WTC11 (cell line): ENCODE results near the gene MAGEC3. TPM values are rescaled to one million over a fixed set of nuclear protein-coding genes. Genes with fewer than 3 reads are reported as not detected.

ENCODE experiments used
- ATAC-seq: fragments of 200-7000 bp; cut with Tn5 transposase; 2 replicates; pipeline ENCODE4 v1.10.0; 2021; ENCODE audit warnings: mild to moderate bottlenecking, moderate library complexity
- CTCF ChIA-PET: fragments of 300-600 bp; sonication (Branson Sonifier 250); formaldehyde crosslinking; loops from one replicate; lab custom pipeline; 2021; ENCODE audit warnings: antibody characterized with exemption; lab: Charles Lee
- POLR2A ChIA-PET: fragments of 350-600 bp; sonication (Branson Sonifier 250); formaldehyde crosslinking; loops from one replicate; lab custom pipeline; 2021; ENCODE audit warnings: antibody characterized with exemption; lab: Charles Lee
- DNase-seq: peaks from one replicate; pipeline ENCODE4 v3.0.0; 2021; ENCODE audit warnings: low spot score
- H3K27ac Mint-ChIP-seq: 2 replicates; pipeline ENCODE4 v1.8.0; 2021; ENCODE audit warnings: mixed read lengths
- H3K27me3 Mint-ChIP-seq: 2 replicates; pipeline ENCODE4 v1.8.0; 2021; ENCODE audit warnings: low read depth, mild to moderate bottlenecking, moderate library complexity, mixed read lengths
- H3K36me3 Mint-ChIP-seq: 2 replicates; pipeline ENCODE4 v1.8.0; 2021; ENCODE audit warnings: mixed read lengths
- H3K4me1 Mint-ChIP-seq: 2 replicates; pipeline ENCODE4 v1.8.0; 2022; ENCODE audit warnings: mixed read lengths
- H3K4me3 Mint-ChIP-seq: 2 replicates; pipeline ENCODE4 v1.8.0; 2021; ENCODE audit warnings: mild to moderate bottlenecking, moderate library complexity, mixed read lengths
- H3K9me3 Mint-ChIP-seq: 2 replicates; pipeline ENCODE4 v1.8.0; 2021; ENCODE audit warnings: mixed read lengths
- CTCF ChIP-seq: fragments of 200-600 bp; IDR thresholded peaks from 2 replicates; pipeline ENCODE4 v1.8.0; 2022; ENCODE audit warnings: antibody characterized with exemption
- EMX1 ChIP-seq: fragments of 250-450 bp; sonication (Bioruptor Pico); IDR thresholded peaks from 2 replicates; pipeline ENCODE4 v1.8.0; 2021; ENCODE audit warnings: mild to moderate bottlenecking
- ESRRA ChIP-seq: sonication (generic); formaldehyde crosslinking; IDR thresholded peaks from 2 replicates; pipeline ENCODE4 v1.8.1; 2022; ENCODE audit warnings: mild to moderate bottlenecking, missing genetic modification reagents, borderline replicate concordance
- FOXK1 ChIP-seq: sonication (generic); formaldehyde crosslinking; IDR thresholded peaks from 2 replicates; pipeline ENCODE4 v1.8.0; 2022; ENCODE audit warnings: mild to moderate bottlenecking, moderate library complexity, missing genetic modification reagents
- GRHL2 ChIP-seq: fragments of 250-450 bp; sonication (Bioruptor Pico); IDR thresholded peaks from 2 replicates; pipeline ENCODE4 v1.8.0; 2022; ENCODE audit warnings: mild to moderate bottlenecking, moderate library complexity; ENCODE audit not compliant: insufficient replicate concordance, severe bottlenecking
- GTF2I ChIP-seq: fragments of 250-450 bp; sonication (Bioruptor Pico); conservative IDR thresholded peaks from 2 replicates; pipeline ENCODE4 v1.4.0; 2021; ENCODE audit warnings: mild to moderate bottlenecking
- HMGXB4 ChIP-seq: sonication (generic); formaldehyde crosslinking; IDR thresholded peaks from 2 replicates; pipeline ENCODE4 v1.8.1; 2023; ENCODE audit warnings: mild to moderate bottlenecking, moderate library complexity, missing genetic modification reagents
- IRF1 ChIP-seq: sonication (generic); formaldehyde crosslinking; IDR thresholded peaks from 2 replicates; pipeline ENCODE4 v1.8.0; 2023; ENCODE audit warnings: missing genetic modification reagents
- KAT7 ChIP-seq: sonication (generic); formaldehyde crosslinking; IDR thresholded peaks from 2 replicates; pipeline ENCODE4 v1.8.1; 2023; ENCODE audit warnings: missing genetic modification reagents, mild to moderate bottlenecking, borderline replicate concordance
- MAX ChIP-seq: sonication (generic); formaldehyde crosslinking; IDR thresholded peaks from 2 replicates; pipeline ENCODE4 v1.8.0; 2022; ENCODE audit warnings: mild to moderate bottlenecking, missing genetic modification reagents
- MXD4 ChIP-seq: fragments of 250-450 bp; sonication (Bioruptor Pico); IDR thresholded peaks from 2 replicates; pipeline ENCODE4 v1.8.0; 2021; ENCODE audit warnings: mild to moderate bottlenecking, moderate library complexity, borderline replicate concordance
- NFATC4 ChIP-seq: fragments of 250-450 bp; sonication (Bioruptor Pico); IDR thresholded peaks from 2 replicates; pipeline ENCODE4 v1.9.0; 2021; ENCODE audit warnings: mild to moderate bottlenecking
- NFE2L1 ChIP-seq: sonication (generic); formaldehyde crosslinking; IDR thresholded peaks from 2 replicates; pipeline ENCODE4 v1.8.1; 2023; ENCODE audit warnings: missing genetic modification reagents
- NR1H2 ChIP-seq: sonication (generic); formaldehyde crosslinking; IDR thresholded peaks from 2 replicates; pipeline ENCODE4 v1.9.0; 2021; ENCODE audit warnings: mild to moderate bottlenecking, moderate library complexity, missing genetic modification reagents
- NR3C1 ChIP-seq: sonication (generic); formaldehyde crosslinking; conservative IDR thresholded peaks from 2 replicates; pipeline ENCODE4 v1.8.1; 2023; ENCODE audit warnings: low read depth, mild to moderate bottlenecking, missing genetic modification reagents
- OVOL2 ChIP-seq: fragments of 250-450 bp; sonication (Bioruptor Pico); IDR thresholded peaks from 2 replicates; pipeline ENCODE4 v1.9.0; 2021; ENCODE audit warnings: mild to moderate bottlenecking, borderline replicate concordance
- PRRX2 ChIP-seq: fragments of 250-450 bp; sonication (Bioruptor Pico); IDR thresholded peaks from 2 replicates; pipeline ENCODE4 v1.8.0; 2021; ENCODE audit warnings: mild to moderate bottlenecking
- RELA ChIP-seq: sonication (generic); formaldehyde crosslinking; IDR thresholded peaks from 2 replicates; pipeline ENCODE4 v1.8.1; 2022; ENCODE audit warnings: missing genetic modification reagents, mild to moderate bottlenecking, borderline replicate concordance
- RORB ChIP-seq: fragments of 250-450 bp; sonication (Bioruptor Pico); IDR thresholded peaks from 2 replicates; pipeline ENCODE4 v1.9.0; 2021; ENCODE audit warnings: mild to moderate bottlenecking
- SOX15 ChIP-seq: fragments of 250-450 bp; sonication (Bioruptor Pico); IDR thresholded peaks from 2 replicates; pipeline ENCODE4 v1.9.0; 2021; ENCODE audit warnings: mild to moderate bottlenecking
- TEAD1 ChIP-seq: sonication (generic); formaldehyde crosslinking; IDR thresholded peaks from 2 replicates; pipeline ENCODE4 v1.8.0; 2022; ENCODE audit warnings: mild to moderate bottlenecking, missing genetic modification reagents
- TP53 ChIP-seq: sonication (generic); formaldehyde crosslinking; IDR thresholded peaks from 2 replicates; pipeline ENCODE4 v1.8.1; 2023; ENCODE audit warnings: mild to moderate bottlenecking, missing genetic modification reagents
- ZBTB21 ChIP-seq: sonication (generic); formaldehyde crosslinking; IDR thresholded peaks from 2 replicates; pipeline ENCODE4 v1.8.1; 2023; ENCODE audit warnings: mild to moderate bottlenecking, missing genetic modification reagents, borderline replicate concordance
- ZNF138 ChIP-seq: sonication (generic); formaldehyde crosslinking; conservative IDR thresholded peaks from 2 replicates; pipeline ENCODE4 v1.8.1; 2022; ENCODE audit warnings: mild to moderate bottlenecking, moderate library complexity, missing genetic modification reagents
- ZNF263 ChIP-seq: sonication (generic); formaldehyde crosslinking; IDR thresholded peaks from 2 replicates; pipeline ENCODE4 v1.8.1; 2022; ENCODE audit warnings: low read depth, mild to moderate bottlenecking, moderate library complexity, missing genetic modification reagents
- ZNF317 ChIP-seq: sonication (generic); formaldehyde crosslinking; IDR thresholded peaks from 2 replicates; pipeline ENCODE4 v1.8.1; 2023; ENCODE audit warnings: low read depth, mild to moderate bottlenecking, moderate library complexity, missing genetic modification reagents, borderline replicate concordance
- ZNF532 ChIP-seq: fragments of 250-450 bp; sonication (Bioruptor Pico); IDR thresholded peaks from 2 replicates; pipeline ENCODE4 v1.9.0; 2021; ENCODE audit warnings: mild to moderate bottlenecking, borderline replicate concordance
- ZSCAN18 ChIP-seq: fragments of 250-450 bp; sonication (Bioruptor Pico); IDR thresholded peaks from 2 replicates; pipeline ENCODE4 v2.1.2; 2022; ENCODE audit warnings: mild to moderate bottlenecking, moderate library complexity
- total RNA-seq: library from RNA; stranded (reverse); gene quantifications from 3 replicates; pipeline ENCODE4 v1.2.3, GENCODE V29; 2021

The MAGEC3 gene
- total RNA-seq, 1 experiment from 2014 or later = not detected

GRCh38 chrX:141924293-141924692, 86.2 kb downstream of the MAGEC3 start:
- DNase-seq (no peak), ATAC-seq (no peak)
- POLR2A ChIA-PET = no interaction called here
- Mint-ChIP-seq H3K9me3 (peaks cover 24% of the 10 kb centered on the region), H3K4me1 (no peaks in the 10 kb centered on the region), H3K27ac (no peak overlapping the region), H3K27me3 (no peaks in the 10 kb centered on the region), H3K36me3 (no peaks in the 10 kb centered on the region), H3K4me3 (no peak overlapping the region)
- CTCF ChIA-PET = no interaction called here
- TF ChIP-seq FOXK1 = no peak
- TF ChIP-seq IRF1 (CRISPR knock-in tag) = no peak
- TF ChIP-seq ZNF263 = no peak
- no peak for TF ChIP-seq TP53 (CRISPR knock-in tag)
- no peak for TF ChIP-seq ZNF317 (CRISPR knock-in tag)
- TF ChIP-seq ESRRA (CRISPR knock-in tag) = no peak
- TF ChIP-seq HMGXB4 (CRISPR knock-in tag) = no peak
- TF ChIP-seq KAT7 = no peak
- TF ChIP-seq NFATC4 (CRISPR knock-in tag) = no peak
- no peak for TF ChIP-seq GTF2I (CRISPR knock-in tag)
- no peak for TF ChIP-seq TEAD1
- TF ChIP-seq MAX (CRISPR knock-in tag) = no peak
- TF ChIP-seq MXD4 (CRISPR knock-in tag) = no peak
- TF ChIP-seq ZNF138 (CRISPR knock-in tag) = no peak
- no peak for TF ChIP-seq NFE2L1 (CRISPR knock-in tag)
- no peak for TF ChIP-seq NR3C1 (CRISPR knock-in tag)
- no peak for TF ChIP-seq RORB (CRISPR knock-in tag)

GRCh38 chrX:141928432-141928831, 90.3 kb downstream of the MAGEC3 start:
- H3K4me1 Mint-ChIP-seq = no peaks in the 10 kb centered on the region
- ChIA-PET CTCF (no interaction called here), POLR2A (no interaction called here)
- DNase-seq (no peak), ATAC-seq (no peak)
- no peak overlapping the region for H3K27ac Mint-ChIP-seq
- peaks cover 21% of the 10 kb centered on the region for H3K9me3 Mint-ChIP-seq
- H3K36me3 Mint-ChIP-seq = no peaks in the 10 kb centered on the region
- no peaks in the 10 kb centered on the region for H3K27me3 Mint-ChIP-seq
- no peak overlapping the region for H3K4me3 Mint-ChIP-seq
- TF ChIP-seq PRRX2 (CRISPR knock-in tag) = no peak
- TF ChIP-seq ZBTB21 (CRISPR knock-in tag) = no peak
- TF ChIP-seq ZSCAN18 (CRISPR knock-in tag) = no peak
- no peak for TF ChIP-seq OVOL2 (CRISPR knock-in tag)
- no peak for TF ChIP-seq FOXK1
- no peak for TF ChIP-seq ZNF532
- TF ChIP-seq CTCF = no peak
- TF ChIP-seq SOX15 (CRISPR knock-in tag) = no peak
- TF ChIP-seq NFE2L1 (CRISPR knock-in tag) = no peak
- no peak for TF ChIP-seq NR1H2 (CRISPR knock-in tag)
- TF ChIP-seq MXD4 (CRISPR knock-in tag) = no peak
- no peak for TF ChIP-seq RELA (CRISPR knock-in tag)
- TF ChIP-seq EMX1 (CRISPR knock-in tag) = no peak
- TF ChIP-seq GRHL2 (CRISPR knock-in tag) = no peak
